ENCODE results near the gene LAMP5. TPM values are rescaled to one million over a fixed set of nuclear protein-coding genes. Genes with fewer than 3 reads are reported as not detected.
A peak's percentile ranks its signal among the peaks of the same experiment; 100 is the strongest.

LAMP5 gene, protein sequence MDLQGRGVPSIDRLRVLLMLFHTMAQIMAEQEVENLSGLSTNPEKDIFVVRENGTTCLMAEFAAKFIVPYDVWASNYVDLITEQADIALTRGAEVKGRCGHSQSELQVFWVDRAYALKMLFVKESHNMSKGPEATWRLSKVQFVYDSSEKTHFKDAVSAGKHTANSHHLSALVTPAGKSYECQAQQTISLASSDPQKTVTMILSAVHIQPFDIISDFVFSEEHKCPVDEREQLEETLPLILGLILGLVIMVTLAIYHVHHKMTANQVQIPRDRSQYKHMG
- not detected for total RNA-seq
- long read RNA-seq, result 0 reads

DNA sequence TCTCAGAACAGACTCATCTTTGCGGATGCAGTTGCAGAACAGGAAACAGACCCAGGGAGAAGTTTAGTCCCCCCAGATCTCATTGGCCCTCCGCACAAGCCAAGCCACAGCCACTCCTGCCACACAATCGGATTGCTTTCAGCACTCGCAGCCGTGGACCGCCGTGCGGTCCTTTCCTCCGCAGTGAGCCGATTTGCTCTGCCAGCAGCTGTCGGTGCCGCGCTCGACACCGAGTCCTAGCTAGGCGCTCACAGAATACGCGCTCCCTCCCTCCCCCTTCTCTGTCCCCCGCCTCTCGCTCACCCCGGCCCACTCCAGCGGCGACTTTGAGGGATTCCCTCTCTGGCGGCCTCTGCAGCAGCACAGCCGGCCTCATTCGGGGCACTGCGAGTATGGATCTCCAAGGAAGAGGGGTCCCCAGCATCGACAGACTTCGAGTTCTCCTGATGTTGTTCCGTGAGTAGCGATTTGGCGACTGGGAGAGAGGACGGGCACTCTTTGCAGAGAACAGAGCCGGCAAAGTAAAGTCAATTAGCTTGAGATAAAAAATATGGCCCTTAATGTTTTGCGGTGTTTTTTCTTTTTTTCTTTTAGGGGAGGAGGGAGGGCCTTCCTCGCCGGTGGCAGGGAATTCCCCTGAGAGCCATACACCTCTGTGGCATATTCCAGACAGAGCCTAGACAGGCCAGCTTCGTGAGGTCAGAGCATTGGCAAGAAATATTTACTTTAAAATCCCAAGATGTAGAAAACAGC lies at the start of gene LAMP5:
Gene LAMP5 (plus strand): TSS at position 130 of the 753 bp plus-strand sequence. CDS start 263 bp downstream, at position 393.
- ATAC-seq (peak; percentile 54), DNase-seq (peak; percentile 34)
- intact Hi-C loops (cut with micrococcal nuclease), result no loop called here

DNA sequence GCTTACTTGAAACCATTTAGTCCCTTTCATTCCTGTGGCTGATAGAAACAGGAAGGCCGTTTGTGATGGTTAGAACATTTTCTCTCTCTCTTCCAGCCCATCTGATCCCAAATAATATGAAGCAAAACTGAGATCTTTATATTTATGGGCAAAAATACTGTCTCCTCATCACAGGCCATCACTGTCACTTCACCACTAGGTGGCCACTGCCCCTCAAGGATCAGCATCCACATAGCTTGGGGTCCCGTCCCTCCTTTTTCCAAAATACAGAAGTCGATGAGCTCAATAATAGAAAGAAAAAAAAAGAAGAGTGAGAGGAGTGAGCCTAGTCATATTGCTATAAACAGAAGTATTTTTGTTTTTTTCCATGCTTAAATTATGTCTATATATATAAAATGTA lies 46.4 kb upstream of the LAMP5 start:
- ATAC-seq (no peak), DNase-seq (no peak)
- intact Hi-C loops (cut with micrococcal nuclease), result no loop called here

DNA sequence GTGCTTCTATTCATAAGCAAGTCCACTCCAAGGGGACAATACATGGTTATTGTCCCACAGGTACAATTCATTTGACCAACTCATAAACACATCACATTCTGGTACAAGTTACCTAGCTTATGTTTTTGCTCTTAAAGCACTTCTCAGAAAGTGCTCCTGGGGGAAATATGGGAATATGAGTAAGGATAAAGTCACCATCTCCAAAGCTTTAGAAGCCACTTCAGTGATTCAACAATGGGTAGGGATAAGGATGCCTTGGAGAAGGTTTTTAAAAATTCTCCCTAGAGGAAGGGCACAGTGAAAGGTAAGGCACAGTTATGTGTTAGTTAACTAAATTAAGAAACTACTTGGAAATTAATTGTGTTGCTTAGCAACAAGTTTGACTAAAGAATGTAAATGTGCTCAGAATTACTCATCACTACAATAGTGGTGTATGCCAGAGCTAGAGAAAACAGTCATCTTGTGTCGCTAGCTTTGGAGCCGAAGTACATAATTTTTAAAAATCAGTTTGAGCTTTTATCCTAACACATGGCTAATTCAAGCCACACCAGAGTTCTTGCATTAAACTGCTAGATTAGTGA lies 39.5 kb upstream of the LAMP5 start:
- intact Hi-C loops (cut with micrococcal nuclease), result no loop called here
- DNase-seq, result no peak
- no peak for ATAC-seq

DNA sequence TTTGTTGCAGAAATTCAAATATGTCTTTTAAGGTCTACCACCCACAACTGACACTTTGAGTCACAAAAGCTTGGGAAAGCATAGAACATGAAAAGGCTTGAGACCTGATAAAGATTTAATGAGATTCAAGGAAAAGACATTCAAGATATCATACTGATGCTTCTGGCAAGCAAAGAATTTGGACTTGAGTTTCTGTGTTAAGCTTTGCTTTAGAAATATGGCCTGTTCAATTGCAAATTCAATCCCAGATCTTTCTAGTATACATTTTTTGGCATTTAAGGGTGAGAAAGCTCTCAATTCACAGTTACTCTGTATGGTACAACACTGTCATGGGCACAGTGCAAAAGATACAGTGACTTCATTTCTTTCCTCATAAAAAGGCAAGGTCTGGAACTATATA lies 38.9 kb upstream of the LAMP5 start:
- intact Hi-C loops (cut with micrococcal nuclease), result no loop called here
- no peak for DNase-seq
- no peak for ATAC-seq

DNA sequence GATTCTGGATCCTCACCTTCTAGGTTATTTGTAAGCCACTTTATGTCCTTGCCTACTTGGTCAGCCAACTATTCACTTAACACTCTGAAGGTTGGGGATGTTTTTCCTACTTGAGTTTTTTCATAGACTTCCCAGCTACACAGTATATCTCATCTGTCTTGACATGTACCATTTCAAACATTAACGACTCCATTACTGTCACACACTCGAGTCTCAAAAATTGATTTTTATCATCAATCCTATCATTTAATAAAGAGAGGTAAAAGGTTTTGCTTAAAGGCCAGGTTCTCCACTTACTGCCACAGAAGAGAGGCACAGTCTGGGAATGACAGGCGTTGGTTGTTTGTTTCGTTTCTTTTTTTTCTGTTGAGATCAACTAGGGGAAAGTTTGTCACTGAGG lies 38.2 kb upstream of the LAMP5 start:
- DNase-seq (no peak), ATAC-seq (no peak)
- intact Hi-C loops (cut with micrococcal nuclease), result no loop called here

DNA sequence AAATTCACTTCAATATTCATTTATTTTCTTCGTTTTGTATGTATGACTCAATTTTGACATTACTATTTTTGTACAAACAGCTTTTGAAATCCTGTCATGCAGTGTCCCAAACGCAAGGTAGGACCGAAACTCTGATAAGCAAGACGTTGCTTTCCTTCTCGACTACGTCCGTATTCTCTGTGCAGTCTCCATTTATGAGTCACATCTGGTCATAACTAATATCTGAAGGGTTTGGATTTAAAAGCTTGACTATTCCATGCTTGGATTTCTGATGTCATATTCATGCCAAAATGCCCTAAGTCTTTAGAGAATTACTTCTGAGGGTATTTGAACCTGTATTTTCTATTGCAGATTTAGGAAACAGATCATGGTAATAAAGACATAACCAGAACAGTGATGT lies 37.8 kb upstream of the LAMP5 start:
- intact Hi-C loops (cut with micrococcal nuclease), result no loop called here
- ATAC-seq (no peak), DNase-seq (no peak)

DNA sequence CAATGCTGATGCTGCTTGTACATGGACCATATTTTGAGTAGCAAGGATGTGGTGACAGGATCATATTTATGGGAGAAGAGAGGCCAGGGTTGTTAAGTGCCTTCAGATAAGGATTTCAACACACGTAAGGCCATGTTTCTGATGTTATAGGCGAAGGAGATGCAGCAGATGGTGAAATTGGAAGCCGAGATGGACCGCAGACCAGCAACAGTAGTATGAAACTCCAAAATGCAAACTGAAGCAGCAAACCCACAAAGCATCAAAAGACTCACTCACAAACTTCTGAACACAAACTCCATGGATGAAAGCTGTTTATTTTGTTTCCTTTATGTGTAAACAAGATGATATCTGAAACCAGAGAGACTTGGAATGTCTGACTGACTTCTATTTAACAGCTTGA lies 35.6 kb upstream of the LAMP5 start:
- ATAC-seq, result no peak
- intact Hi-C loops (cut with micrococcal nuclease), result no loop called here
- DNase-seq, result no peak

DNA sequence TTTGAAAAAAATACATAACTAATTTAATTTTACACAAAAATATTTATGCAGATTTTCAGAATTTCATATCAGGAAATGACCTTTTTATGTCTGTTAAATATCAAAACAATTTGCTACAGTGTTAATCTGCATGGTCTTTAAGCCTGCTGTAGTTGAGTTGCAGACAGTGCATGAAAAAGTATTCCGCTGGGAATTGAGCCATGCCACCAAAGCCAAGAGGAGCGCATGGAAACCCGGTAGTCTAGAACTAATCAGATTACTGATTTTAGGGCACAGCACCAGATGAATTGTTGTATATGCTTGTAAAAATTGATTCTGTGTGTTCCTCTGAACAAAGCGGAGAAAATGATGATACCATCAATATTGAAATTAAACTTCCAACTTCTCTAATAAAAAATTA lies 34.3 kb upstream of the LAMP5 start:
- ATAC-seq, result no peak
- no peak for DNase-seq
- intact Hi-C loops (cut with micrococcal nuclease), result no loop called here

DNA sequence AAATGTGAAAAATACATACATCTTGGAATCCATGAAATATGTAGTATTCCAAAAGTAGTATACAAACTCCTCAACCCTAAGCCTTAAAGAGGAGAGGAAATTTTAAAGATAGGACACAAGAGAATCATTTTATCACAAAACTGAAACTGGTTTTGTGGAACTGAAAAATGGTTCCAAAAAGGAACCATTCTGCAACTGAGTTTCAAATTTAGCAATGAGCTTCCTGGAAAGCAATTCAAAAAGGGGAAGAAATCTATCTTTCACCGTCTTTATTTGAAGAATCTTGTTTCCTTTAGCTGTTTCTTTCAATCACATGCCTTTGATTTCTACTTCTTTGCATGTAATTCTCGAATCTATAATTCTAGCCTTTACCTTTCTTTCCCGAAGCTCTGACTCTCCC lies 32.2 kb upstream of the LAMP5 start:
- no peak for DNase-seq
- no peak for ATAC-seq
- intact Hi-C loops (cut with micrococcal nuclease), result no loop called here

DNA sequence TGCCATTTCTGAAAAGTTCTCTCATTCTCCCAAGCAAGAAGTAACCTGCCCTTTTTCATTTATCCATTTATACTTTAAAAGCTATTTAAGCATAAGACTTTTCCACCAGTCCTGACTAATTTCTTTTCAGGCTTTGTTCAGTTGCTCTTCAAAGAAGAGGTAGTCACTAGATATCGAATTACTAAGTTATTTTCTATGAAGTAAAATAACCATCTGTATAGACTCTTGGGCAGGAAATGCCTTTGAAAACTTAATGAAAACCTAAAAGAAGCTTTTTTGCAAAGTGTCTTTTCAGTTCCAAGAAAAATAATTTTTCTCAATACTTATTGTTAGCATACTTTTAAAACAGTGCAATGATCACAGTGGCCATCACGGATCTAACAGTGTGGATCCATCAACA lies 31.3 kb upstream of the LAMP5 start:
- intact Hi-C loops (cut with micrococcal nuclease), result no loop called here
- ATAC-seq (no peak), DNase-seq (no peak)

DNA sequence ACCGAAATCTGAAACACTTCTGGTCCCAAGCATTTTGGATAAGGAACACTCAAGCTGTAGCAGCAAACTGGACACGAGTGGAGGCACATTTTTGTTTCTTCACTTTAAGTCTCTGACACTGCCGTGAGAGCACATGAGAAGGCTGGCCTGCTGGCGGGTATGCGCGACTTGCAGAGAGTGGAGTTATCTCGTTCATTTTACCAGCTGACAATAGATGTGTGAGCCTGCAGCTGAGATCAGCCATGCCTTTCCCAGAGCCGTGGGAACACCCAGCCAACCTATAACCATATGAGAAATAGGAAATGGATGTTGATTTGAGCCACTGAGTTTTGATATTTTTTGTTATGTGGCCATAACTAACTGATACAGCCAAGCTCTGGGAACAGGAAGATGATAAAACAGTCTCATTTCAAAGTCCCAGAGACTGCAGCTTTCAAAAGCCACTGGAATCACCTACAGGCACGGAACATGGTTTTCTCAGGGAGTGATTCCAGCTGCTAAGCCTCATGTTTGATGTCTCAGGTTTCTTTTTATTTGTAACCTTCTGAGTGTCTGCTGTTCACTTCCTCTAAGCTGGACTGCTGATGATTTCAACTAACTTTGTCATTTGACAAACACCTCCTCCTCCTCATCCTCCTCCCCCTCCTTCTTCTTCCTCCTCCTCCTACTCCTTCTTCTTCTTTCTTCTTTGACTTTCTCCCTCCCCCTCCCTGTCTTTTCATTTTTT lies 28.6 kb upstream of the LAMP5 start:
- ATAC-seq, result no peak
- intact Hi-C loops (cut with micrococcal nuclease), result no loop called here
- no peak for DNase-seq

DNA sequence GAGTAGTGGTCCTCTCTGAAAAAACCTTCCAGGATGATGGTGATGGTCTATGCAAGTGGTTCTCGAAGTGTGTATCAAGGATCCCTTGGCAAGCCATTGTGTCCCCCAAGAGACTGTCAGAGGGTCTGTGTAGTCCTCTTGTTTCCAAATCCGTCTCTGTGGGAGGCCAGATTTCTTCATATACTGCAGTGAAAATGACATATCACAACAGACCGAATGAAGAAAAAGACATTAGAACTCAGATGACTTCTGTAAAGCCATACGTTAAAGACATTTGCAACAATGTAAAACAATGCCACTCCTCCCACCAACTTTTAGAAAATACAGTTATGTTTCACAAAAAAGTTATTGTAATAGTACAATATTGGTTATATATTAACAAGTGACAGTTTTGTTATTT lies 27.2 kb upstream of the LAMP5 start:
- ATAC-seq (no peak), DNase-seq (no peak)
- intact Hi-C loops (cut with micrococcal nuclease), result no loop called here

DNA sequence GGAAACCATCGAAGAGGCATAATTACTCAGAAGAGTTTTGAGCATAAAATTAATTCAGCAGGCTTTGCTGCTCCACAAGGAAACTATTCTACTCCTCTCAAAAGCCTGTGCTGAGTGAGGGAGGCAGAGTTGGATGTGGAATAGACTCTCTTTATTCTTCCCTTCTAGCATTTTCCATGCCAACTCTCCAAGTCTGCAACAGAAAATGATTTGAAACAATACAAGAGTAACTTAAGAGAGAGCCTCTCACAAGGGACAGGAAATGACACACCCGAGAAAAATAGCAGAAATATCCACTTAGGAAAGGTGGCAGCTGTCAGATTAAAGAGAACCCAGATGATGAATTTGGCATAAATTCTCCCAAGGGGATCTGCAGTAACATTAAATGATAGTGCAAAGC lies 26.3 kb upstream of the LAMP5 start:
- ATAC-seq (no peak), DNase-seq (no peak)
- intact Hi-C loops (cut with micrococcal nuclease), result no loop called here

DNA sequence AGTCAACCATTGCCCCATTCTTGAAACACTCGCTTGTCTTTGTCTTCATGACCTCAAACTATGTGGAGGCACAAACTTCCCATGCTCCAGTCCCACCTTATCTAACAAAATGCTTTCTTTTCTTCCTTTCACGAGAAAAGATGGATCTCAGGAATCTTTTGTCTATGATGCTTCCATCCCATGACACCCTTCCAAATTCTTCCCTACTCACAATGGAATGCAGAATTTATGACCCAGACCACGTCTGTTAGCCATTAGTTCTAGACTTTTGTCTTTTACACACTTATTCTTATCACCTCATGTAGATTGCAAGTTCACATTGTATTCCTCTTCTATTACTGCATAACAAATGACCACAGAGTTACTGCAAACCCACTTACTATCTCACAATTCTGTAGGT lies 24.2 kb upstream of the LAMP5 start:
- no peak for ATAC-seq
- intact Hi-C loops (cut with micrococcal nuclease), result no loop called here

DNA sequence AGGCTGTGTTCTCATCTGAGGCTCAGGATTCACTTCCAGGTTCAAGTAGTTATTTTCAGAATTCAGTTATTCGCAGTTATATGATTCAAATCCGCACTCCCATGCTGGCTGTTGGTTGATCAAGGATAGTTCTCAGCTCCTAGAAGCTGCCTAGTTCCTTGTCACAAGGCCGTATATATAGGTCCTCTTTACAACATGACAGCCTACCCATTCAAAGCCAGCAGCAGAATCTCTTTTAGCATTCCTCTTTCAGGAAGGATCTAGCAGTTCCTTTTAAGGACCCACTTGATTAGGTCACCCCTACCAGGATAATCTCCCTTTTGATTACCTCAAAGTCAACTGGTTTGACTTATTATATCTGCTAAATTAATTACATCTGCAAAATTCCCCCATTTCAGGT lies 23.8 kb upstream of the LAMP5 start:
- intact Hi-C loops (cut with micrococcal nuclease), result no loop called here
- DNase-seq (no peak), ATAC-seq (no peak)

More for the DNA sequence above, 24.2 kb upstream of the LAMP5 start:
- DNase-seq, result no peak

DNA sequence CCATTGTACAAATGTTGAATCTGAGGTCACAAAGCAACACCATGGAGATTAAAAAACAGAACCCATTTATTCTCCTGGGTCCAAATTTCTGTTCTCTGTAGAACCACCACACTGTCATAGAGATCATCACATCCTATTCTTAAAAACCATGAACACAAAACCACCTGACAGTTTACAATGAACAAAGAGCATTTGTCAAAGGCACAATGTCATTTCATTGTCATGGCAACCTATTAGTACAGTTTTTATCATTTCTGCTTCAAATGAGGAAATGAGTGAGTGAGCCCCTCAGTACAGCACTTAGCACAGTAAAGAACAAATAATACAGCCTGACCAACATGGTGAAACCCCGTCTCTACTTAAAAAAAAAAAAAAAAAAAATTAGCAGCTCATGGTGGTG lies 23.1 kb upstream of the LAMP5 start:
- intact Hi-C loops (cut with micrococcal nuclease), result no loop called here
- ATAC-seq, result no peak

DNA sequence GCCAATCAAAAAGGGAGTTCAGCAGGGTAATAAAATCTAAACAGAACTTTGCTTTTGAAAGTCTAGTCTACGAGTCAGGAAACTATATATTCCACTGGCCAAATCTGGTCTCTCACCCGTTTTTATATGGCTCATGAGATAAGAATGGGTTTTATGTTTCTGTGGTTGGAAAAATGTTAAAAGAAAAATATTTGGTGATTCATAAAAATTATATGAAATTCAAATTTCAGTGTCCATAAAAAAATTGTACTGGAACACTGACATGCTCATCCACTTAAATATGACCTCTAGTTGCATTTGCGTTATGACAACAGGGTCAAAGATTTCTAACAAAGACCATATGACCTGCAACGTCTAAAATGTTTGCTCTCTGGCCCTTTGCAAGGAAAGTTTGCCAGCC lies 22.3 kb upstream of the LAMP5 start:
- ATAC-seq (no peak), DNase-seq (no peak)
- intact Hi-C loops (cut with micrococcal nuclease), result no loop called here

More for the DNA sequence above, 23.1 kb upstream of the LAMP5 start:
- no peak for DNase-seq

DNA sequence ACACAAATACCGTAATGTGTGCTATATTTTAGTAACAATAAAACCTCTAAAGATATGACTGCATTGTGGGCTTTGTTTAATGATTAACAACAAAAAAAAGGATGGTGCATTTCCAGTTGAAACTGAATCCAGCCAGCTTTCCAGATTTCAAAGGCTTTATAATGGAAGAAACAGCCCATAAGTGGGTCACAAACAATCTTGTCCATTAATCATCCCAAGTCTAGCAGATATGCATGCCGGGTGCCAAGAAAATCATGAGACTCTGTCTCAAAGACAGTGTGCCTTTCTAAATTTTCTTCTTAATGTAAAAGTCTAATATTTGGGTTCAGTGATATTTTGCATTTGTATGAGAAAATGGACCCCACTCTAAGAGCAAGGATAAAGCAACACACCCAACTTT lies 20.6 kb upstream of the LAMP5 start:
- DNase-seq (no peak), ATAC-seq (no peak)
- intact Hi-C loops (cut with micrococcal nuclease), result no loop called here

DNA sequence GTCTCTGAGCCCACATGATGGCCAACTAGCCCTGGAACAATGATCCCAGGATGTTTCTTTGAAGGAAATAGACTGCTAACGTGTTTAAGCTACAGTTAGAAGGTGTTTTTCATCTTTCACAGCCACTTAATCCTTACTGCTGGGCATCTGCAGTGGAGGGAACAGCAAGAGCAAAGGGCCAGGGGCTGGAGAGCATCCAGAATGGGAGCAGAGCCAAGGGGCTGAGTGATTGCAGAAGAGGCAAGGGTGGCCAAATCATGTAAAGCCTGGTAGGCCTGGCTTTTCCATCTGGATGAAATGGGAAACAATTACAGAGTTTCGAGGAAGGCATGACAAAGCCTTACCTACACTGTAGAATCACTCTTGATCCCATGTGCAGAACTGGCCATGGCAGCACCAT lies 18.7 kb upstream of the LAMP5 start:
- intact Hi-C loops (cut with micrococcal nuclease), result no loop called here
- no peak for DNase-seq
- ATAC-seq, result peak; percentile 48

DNA sequence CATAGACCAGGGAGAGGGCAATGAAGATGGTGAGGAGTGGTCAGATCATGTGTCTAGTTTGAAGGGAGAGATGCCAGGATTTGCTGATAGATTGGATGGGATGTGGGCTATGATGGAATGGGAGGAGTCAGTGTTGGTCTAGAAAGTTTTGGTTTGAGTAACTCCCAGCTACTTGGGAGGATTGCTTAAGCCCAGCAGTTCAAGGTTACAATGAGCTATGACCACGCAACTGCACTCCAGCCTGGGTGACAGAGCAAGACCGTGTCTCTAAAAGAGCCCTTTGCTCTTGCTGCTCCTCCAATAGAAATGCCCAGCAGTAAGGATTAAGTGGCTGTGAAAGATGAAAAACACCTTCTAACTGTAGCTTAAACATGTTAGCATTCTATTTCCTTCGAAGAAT lies 18.2 kb upstream of the LAMP5 start:
- ATAC-seq (no peak), DNase-seq (no peak)
- intact Hi-C loops (cut with micrococcal nuclease), result no loop called here
